ENCODE data around the gene STAC.

DNA sequence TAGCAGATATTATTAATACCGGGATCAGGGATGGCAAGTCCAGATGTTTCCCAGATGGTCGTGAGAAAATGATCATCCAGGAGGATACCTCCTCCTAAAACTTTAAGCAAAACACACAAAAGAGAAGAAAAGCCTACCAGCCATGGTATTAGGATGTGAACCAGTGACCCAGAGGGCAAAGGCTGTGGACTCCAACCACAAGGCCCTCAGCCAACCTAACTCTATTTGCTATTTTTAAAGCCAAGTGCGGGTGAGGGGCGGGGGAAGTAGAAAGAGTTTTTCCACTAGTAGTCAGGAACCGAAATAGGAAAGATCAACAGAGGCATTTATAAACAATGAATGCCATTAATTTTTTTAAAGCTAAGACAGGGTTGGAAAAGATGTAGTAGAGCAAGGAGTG lies 77.4 kb downstream of the STAC start:
- TF ChIP-seq, protein P1, sequence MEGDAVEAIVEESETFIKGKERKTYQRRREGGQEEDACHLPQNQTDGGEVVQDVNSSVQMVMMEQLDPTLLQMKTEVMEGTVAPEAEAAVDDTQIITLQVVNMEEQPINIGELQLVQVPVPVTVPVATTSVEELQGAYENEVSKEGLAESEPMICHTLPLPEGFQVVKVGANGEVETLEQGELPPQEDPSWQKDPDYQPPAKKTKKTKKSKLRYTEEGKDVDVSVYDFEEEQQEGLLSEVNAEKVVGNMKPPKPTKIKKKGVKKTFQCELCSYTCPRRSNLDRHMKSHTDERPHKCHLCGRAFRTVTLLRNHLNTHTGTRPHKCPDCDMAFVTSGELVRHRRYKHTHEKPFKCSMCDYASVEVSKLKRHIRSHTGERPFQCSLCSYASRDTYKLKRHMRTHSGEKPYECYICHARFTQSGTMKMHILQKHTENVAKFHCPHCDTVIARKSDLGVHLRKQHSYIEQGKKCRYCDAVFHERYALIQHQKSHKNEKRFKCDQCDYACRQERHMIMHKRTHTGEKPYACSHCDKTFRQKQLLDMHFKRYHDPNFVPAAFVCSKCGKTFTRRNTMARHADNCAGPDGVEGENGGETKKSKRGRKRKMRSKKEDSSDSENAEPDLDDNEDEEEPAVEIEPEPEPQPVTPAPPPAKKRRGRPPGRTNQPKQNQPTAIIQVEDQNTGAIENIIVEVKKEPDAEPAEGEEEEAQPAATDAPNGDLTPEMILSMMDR (IDR thresholded peaks at IDR 0.05 in 2 of 3, conservative IDR thresholded peaks at IDR 0.05 in 1 of 3; ENCODE audit: control insufficient read depth in 2 of 3, extremely low read depth in 1 of 3, insufficient read depth in 1 of 3, low read depth in 3 of 3, low read length in 3 of 3), result no peak
- TF ChIP-seq POLR2AphosphoS5 (IDR thresholded peaks at IDR 0.05; ENCODE audit: low read length) (no peak), EZH2 (IDR thresholded peaks at IDR 0.05; ENCODE audit: borderline replicate concordance, control insufficient read depth, low read depth, low read length) (no peak), CHD4 (IDR thresholded peaks at IDR 0.05) (no peak), CEBPB (IDR thresholded peaks at IDR 0.05; ENCODE audit: borderline replicate concordance in 1 of 2, low read depth in 2 of 2, low read length in 2 of 2) (no peak), CBX3 (IDR thresholded peaks at IDR 0.05; ENCODE audit: borderline replicate concordance, low read depth) (no peak), SREBF2 (IDR thresholded peaks at IDR 0.05; ENCODE audit: low read length) (no peak), EED (IDR thresholded peaks at IDR 0.05; ENCODE audit: low read depth) (no peak)
- TF ChIP-seq, protein P2, sequence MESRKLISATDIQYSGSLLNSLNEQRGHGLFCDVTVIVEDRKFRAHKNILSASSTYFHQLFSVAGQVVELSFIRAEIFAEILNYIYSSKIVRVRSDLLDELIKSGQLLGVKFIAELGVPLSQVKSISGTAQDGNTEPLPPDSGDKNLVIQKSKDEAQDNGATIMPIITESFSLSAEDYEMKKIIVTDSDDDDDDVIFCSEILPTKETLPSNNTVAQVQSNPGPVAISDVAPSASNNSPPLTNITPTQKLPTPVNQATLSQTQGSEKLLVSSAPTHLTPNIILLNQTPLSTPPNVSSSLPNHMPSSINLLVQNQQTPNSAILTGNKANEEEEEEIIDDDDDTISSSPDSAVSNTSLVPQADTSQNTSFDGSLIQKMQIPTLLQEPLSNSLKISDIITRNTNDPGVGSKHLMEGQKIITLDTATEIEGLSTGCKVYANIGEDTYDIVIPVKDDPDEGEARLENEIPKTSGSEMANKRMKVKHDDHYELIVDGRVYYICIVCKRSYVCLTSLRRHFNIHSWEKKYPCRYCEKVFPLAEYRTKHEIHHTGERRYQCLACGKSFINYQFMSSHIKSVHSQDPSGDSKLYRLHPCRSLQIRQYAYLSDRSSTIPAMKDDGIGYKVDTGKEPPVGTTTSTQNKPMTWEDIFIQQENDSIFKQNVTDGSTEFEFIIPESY (IDR thresholded peaks at IDR 0.05), result no peak
- TF ChIP-seq, protein P3, sequence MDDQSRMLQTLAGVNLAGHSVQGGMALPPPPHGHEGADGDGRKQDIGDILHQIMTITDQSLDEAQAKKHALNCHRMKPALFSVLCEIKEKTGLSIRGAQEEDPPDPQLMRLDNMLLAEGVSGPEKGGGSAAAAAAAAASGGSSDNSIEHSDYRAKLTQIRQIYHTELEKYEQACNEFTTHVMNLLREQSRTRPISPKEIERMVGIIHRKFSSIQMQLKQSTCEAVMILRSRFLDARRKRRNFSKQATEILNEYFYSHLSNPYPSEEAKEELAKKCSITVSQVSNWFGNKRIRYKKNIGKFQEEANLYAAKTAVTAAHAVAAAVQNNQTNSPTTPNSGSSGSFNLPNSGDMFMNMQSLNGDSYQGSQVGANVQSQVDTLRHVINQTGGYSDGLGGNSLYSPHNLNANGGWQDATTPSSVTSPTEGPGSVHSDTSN (IDR thresholded peaks at IDR 0.05; ENCODE audit: insufficient replicate concordance, low read depth, low read length), result no peak
